ENCODE measurements around the gene JDP2.

Gene JDP2

DNA sequence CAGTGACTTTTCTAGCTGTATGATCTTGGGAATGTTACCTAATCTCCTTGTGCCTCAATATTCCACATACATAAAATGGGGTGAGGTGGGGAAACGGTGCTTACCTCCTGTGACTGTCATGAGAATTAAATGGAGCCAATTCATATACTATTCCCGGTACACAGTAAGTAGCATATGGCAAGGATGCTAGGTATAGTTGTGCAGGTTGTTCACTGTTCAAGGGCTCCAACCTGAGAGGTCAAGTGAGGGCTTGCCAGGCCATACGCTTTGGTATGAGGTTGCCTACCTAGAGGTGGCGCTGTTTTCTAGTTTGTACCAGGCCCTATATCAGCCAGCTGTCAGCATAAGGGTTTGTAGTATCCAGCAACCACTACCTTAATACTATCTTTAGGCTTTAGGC, 90.8 kb downstream of the JDP2 start:
- DNase-seq (ENCODE audit: low spot score), result peak; percentile 51
- TF ChIP-seq, protein P1, sequence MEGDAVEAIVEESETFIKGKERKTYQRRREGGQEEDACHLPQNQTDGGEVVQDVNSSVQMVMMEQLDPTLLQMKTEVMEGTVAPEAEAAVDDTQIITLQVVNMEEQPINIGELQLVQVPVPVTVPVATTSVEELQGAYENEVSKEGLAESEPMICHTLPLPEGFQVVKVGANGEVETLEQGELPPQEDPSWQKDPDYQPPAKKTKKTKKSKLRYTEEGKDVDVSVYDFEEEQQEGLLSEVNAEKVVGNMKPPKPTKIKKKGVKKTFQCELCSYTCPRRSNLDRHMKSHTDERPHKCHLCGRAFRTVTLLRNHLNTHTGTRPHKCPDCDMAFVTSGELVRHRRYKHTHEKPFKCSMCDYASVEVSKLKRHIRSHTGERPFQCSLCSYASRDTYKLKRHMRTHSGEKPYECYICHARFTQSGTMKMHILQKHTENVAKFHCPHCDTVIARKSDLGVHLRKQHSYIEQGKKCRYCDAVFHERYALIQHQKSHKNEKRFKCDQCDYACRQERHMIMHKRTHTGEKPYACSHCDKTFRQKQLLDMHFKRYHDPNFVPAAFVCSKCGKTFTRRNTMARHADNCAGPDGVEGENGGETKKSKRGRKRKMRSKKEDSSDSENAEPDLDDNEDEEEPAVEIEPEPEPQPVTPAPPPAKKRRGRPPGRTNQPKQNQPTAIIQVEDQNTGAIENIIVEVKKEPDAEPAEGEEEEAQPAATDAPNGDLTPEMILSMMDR (IDR thresholded peaks at IDR 0.05; ENCODE audit: extremely low read depth, missing control alignments), result peak; percentile 55

DNA sequence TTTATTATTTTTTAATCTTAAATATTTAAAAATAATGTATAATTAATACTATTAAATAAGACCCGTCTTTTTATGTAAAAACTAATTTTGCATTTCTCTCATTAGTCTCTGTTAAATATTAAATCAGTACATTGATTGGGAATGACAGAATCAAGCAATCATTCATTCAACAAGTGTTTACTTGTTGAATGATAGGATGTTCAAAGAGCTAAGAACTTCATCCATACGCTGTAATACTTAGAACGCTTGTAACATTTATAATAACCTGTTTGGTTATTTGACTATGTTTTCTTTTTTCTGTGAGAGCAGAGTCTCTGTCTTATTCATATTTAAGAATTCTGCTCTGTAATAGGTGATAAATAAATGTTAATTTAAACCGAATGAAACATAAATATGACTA, 91.6 kb downstream of the JDP2 start:
- TF ChIP-seq, protein P1 (IDR thresholded peaks at IDR 0.05; ENCODE audit: extremely low read depth, missing control alignments), result no peak
- no peak for DNase-seq (ENCODE audit: low spot score)

DNA sequence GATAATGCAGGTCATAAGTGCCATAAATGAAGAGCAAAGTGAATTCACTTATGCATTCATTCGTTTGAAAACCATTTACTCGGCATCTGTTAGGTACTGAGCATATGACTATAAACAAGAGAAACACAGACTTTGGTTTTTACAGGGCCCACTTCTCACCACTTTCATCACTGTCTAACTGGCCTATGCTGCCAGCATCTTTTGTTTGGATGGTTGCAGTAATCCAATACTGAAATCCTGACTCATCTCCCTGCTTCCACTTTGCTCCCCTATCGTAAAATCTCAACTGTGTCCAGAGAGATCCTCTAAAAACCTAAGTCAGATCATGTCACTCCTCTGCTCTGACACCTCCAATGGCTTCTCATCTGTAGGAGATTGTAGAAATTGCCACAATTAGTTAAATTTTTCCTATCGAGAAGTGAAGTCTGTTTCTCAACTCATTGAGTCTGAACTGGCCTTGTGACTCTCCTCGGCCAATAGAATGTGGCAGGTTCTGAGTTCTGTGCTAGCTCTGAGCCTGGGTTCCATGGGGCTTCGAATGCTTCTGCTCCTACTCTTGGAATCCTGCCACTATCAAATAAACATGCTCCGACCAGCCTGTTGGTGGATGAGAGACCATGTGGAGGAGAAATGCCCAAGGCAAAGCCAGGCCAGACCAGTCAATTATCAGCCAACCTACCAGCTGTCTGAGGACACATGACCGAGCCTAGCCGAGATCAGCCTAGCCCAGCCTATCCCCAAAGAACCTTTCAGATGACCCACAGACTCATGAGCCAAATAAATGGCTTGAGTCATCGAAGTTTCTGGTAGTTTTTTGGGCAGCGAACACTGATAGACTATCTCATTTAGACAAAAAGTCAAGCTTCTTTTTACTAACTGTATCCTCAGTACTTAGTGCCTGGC, 92.3 kb downstream of the JDP2 start:
- DNase-seq (ENCODE audit: low spot score), result no peak
- TF ChIP-seq, protein P1 (IDR thresholded peaks at IDR 0.05; ENCODE audit: extremely low read depth, missing control alignments), result no peak

DNA sequence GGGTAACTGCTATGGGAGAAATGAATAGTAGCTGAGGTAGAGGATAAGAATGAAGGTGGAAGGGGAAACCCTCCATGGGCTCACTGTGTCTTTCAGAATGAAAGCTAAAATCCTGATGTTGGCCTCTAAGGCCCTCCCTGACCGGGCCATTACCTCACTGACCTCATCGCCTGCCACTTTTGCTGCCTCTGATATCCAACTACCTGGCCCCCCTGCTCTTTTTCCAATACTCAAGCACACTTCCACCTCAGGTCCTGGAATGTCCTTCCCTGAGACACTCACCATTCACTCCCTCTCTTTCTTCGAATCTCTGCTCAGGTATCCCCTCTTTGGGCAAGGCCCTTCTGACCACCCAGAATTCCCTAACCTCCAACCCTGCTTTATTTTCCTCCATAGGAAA, 93.0 kb downstream of the JDP2 start:
- no peak for DNase-seq (ENCODE audit: low spot score)
- TF ChIP-seq, protein P1 (IDR thresholded peaks at IDR 0.05; ENCODE audit: extremely low read depth, missing control alignments), result no peak

DNA sequence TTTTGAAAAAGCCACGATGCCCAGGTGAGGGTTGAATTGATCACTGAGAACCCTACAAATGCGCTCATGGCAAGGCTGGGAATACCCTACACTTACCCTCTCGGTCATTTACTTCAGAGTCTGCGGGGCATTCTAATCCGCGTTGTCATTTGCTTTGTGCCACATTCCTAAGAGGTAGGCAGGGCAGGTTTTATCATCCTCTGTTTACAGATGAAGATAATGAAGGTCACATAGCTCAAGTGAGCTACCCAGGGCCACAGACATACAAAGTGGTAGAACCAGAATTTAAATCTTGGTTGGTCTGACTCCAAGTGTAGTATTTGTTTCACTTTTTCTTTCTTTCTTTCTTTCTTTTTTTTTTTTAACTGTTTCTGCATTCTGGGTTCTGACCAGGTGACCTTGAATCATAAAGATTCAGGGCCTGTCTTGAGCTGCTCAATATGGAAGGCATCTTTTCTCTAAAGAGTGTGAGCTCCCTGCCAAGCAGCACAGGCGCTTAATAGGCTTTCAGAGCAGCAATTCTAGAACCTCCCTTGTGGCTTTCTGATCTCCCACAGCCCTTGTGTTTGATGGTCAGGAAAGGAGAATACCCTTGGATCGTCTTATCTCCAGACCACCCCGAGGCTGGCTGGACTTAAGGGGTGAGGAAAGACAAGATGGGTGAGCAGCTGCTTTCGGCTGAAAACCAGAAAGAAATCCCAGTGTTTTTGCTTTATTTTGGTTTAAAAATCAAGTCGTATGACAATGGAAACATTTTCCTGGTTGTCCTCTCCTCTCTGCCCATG, 93.8 kb downstream of the JDP2 start:
- TF ChIP-seq, protein P1 (IDR thresholded peaks at IDR 0.05; ENCODE audit: extremely low read depth, missing control alignments), result no peak
- peak; percentile 24 for DNase-seq (ENCODE audit: low spot score)

DNA sequence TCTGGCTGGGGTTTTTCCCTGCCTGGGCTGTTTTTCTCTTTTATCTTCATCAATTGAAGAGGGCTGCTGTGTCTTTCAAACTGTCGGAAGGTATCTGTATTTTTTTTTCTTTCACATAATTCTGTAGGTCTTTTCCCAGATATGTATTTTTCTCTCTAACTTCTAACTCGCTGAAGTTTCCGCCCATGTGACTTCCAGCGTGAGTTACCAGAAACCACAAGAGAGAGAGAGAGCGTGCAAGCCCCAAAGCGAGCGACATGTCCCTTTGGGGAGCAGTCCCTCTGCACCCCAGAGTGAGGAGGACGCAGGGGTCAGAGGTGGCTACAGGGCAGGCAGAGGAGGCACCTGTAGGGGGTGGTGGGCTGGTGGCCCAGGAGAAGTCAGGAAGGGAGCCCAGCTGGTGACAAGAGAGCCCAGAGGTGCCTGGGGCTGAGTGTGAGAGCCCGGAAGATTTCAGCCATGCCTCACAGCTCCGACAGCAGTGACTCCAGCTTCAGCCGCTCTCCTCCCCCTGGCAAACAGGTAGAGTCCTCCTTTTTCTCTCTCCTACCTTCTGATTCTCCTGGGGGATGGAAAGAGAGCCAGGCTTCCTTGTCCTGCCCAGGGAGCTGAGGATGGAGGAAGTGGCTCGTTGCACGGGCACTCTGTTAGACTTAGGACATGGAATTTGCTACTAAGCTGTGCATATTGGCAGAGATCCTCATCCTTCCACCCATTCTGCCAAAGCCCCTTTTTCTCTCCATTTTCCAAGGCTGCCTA, 94.6 kb downstream of the JDP2 start, which contains the start of gene BATF:
TSS of gene BATF (plus strand) at position 246 of the 759 bp plus-strand sequence. CDS start at position 460, 214 bp downstream.
- DNase-seq (ENCODE audit: low spot score), result peak; percentile 72
- TF ChIP-seq, protein P1 (IDR thresholded peaks at IDR 0.05; ENCODE audit: extremely low read depth, missing control alignments), result no peak

Data from GM20000 (cell line).